Measurements from ENCODE around the gene IVNS1ABP. TPM values are rescaled to one million over a fixed set of nuclear protein-coding genes. Genes with fewer than 3 reads are reported as not detected.

Gene IVNS1ABP
- total RNA-seq, 2 experiments from 2014 or later, result 136 to 144 TPM

DNA sequence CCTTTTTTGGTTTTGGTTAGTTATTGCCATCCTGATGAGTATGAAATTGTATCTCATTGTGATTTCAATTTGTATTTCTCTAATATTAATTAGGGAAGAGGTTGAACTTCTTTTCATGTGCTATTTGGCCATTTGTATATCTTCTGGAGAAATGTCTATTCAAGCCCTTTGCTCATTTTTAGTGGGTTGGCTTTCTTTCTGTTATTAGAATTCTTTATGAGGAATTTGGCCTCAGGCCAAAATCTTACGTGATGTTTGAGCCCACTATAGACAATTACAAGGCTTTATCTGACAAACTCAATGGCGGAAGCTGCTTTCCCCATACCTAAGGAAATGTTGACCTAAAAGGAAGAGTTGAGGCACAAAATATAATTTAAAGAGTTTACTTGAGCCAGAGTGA is 32.9 kb downstream of the IVNS1ABP start:
- CTCF ChIA-PET, result interaction anchor here (0.7 kb wide), 1 partner anchor 8 kb away, joined by 3 read pairs; no protein-coding TSS in a partner anchor
- H3K4me1 Mint-ChIP-seq, result peaks cover 31% of the 10 kb centered on the region
- no peak overlapping the region for H3K27ac Mint-ChIP-seq
- H3K9me3 Mint-ChIP-seq, result peaks cover 2% of the 10 kb centered on the region
- POLR2A ChIA-PET, result no interaction called here
- no peaks in the 10 kb centered on the region for H3K27me3 Mint-ChIP-seq
- DNase-seq, result no peak
- H3K4me3 Mint-ChIP-seq, result no peak overlapping the region
- H3K36me3 Mint-ChIP-seq (ENCODE audit: low read depth), result peaks cover 12% of the 10 kb centered on the region

DNA sequence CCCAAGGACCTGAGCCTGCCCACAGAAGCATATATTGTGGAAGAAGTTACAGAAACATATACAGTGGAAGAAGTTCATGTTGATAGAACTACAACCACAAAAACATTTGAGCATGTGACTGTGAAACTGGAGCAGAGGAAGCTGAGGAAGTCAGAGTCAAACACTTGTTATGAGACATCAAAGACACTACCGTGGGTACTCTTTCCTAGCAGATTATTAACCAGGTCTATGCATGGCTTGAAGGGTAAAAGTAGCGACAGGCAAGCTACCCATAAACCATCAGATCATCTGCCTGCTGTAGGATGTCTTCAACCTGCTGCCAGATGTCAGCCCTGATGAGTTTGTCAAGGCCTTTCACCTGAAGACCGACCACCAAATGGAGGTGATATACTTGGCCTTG is 35.8 kb downstream of the IVNS1ABP start:
- CTCF ChIA-PET, result interaction anchor here (0.9 to 1.4 kb wide), 3 partner anchors 12 to 400 kb away, joined by 3 to 4 read pairs (median 4); no protein-coding TSS in a partner anchor
- no peaks in the 10 kb centered on the region for H3K27me3 Mint-ChIP-seq
- POLR2A ChIA-PET, result interaction anchor here (2.6 kb wide), 1 partner anchor 36 kb away, joined by 19 read pairs; the partner anchor contains the start of gene IVNS1ABP
- peaks cover 6% of the 10 kb centered on the region for H3K36me3 Mint-ChIP-seq (ENCODE audit: low read depth)
- H3K9me3 Mint-ChIP-seq, result peaks cover 2% of the 10 kb centered on the region
- H3K4me1 Mint-ChIP-seq, result peaks cover 20% of the 10 kb centered on the region
- no peak for DNase-seq
- H3K4me3 Mint-ChIP-seq, result no peak overlapping the region
- H3K27ac Mint-ChIP-seq, result peak overlapping the region; percentile 70

DNA sequence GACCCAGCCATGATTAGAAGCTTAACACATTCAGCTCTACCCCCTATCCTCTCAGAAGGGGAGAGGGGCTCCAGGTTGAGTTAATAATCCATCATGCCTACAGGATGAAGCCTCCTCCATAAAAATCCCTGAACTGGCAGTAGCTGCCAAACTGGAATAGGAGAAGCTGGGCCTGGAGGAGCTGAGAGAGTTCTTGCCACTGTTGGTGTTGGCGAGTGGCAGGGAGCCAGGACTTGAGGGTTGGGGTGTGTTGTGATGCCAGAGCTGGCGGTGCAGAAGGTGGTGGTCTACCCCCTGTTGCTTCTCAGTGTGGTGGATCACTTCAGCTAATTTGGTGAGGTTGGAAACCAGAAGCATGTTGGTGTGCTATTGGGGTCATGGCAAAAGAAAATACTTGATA is 36.5 kb downstream of the IVNS1ABP start:
- H3K36me3 Mint-ChIP-seq (ENCODE audit: low read depth), result peaks cover 6% of the 10 kb centered on the region
- POLR2A ChIA-PET, result interaction anchor here (2.6 kb wide), 1 partner anchor 36 kb away, joined by 19 read pairs; the partner anchor contains the start of gene IVNS1ABP
- no peak overlapping the region for H3K4me3 Mint-ChIP-seq
- no peak for DNase-seq
- CTCF ChIA-PET, result no interaction called here
- H3K9me3 Mint-ChIP-seq, result peaks cover 2% of the 10 kb centered on the region
- H3K27me3 Mint-ChIP-seq, result no peaks in the 10 kb centered on the region
- peaks cover 20% of the 10 kb centered on the region for H3K4me1 Mint-ChIP-seq
- no peak overlapping the region for H3K27ac Mint-ChIP-seq

DNA sequence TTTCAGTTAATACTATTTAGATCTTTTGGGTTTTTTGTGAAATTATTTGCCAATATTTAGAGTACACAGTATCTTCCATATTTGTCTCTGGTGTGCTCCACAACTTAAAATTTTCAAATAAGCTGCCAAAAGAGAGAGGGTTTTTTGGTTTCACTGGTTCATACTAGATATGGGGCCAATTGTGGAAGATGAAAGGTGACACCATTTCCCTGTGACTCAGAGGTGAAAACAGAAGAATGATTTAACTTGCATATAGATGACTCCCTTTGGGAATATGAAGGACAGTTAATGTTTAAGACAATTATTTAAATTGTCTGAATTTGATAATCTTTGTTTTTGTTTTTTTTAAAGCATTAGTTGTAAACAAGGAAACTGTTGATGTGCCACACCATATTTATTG is 37.5 kb downstream of the IVNS1ABP start:
- H3K9me3 Mint-ChIP-seq, result peaks cover 2% of the 10 kb centered on the region
- ChIA-PET POLR2A (no interaction called here), CTCF (no interaction called here)
- DNase-seq, result no peak
- H3K4me3 Mint-ChIP-seq, result no peak overlapping the region
- H3K36me3 Mint-ChIP-seq (ENCODE audit: low read depth), result peaks cover 6% of the 10 kb centered on the region
- peaks cover 16% of the 10 kb centered on the region for H3K4me1 Mint-ChIP-seq
- H3K27ac Mint-ChIP-seq, result no peak overlapping the region
- no peaks in the 10 kb centered on the region for H3K27me3 Mint-ChIP-seq

DNA sequence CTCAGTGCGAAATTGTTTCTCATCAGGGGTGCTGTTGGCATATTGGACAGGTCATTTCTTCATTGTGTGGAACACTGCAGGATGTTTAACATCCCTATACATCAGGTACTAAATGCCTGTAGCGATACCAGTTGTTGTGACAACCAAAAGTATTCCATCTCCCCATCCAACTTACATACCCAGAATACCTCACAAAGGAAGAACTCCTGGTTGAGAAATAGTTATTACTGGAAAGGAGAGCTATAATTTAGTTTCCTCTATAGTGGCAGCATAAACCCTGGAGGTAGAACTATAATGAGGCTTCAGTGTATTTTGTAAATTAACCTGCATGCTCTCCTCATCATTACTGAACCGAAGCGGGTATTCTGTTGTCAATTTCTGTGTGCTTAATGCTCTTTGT is 45.1 kb downstream of the IVNS1ABP start:
- CTCF ChIA-PET, result no interaction called here

DNA sequence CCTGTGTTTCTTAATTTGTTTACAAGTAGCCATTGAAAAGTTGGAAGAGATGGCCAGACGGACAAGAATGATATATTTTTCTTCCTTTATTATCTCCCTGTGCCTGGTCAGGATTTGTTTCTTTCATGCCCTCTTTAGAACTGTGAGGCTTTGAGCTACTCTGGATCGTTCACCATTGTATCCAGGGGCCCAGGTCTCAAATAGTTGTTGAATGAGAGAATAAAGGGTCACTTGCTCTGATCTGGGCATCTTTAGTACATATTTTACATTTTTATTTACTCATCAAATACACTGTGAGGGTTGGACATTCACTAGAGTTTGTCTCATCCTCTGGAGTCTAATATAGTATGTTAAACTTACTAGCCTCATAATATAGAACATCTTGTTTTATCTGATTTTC is 48.7 kb downstream of the IVNS1ABP start:
- no peak overlapping the region for H3K4me3 Mint-ChIP-seq
- H3K36me3 Mint-ChIP-seq (ENCODE audit: low read depth), result no peaks in the 10 kb centered on the region
- CTCF ChIA-PET, result interaction anchor here (1.0 to 1.8 kb wide), 2 partner anchors 9 to 13 kb away, joined by 4 read pairs; no protein-coding TSS in a partner anchor
- no peaks in the 10 kb centered on the region for H3K9me3 Mint-ChIP-seq
- H3K27ac Mint-ChIP-seq, result no peak overlapping the region
- no peaks in the 10 kb centered on the region for H3K27me3 Mint-ChIP-seq
- H3K4me1 Mint-ChIP-seq, result no peaks in the 10 kb centered on the region
- POLR2A ChIA-PET, result no interaction called here
- no peak for DNase-seq

More for the DNA sequence above, 45.1 kb downstream of the IVNS1ABP start:
- DNase-seq, result no peak
- H3K4me3 Mint-ChIP-seq, result no peak overlapping the region
- no peaks in the 10 kb centered on the region for H3K4me1 Mint-ChIP-seq
- no peaks in the 10 kb centered on the region for H3K27me3 Mint-ChIP-seq
- H3K36me3 Mint-ChIP-seq (ENCODE audit: low read depth), result no peaks in the 10 kb centered on the region
- no peaks in the 10 kb centered on the region for H3K9me3 Mint-ChIP-seq
- POLR2A ChIA-PET, result no interaction called here
- H3K27ac Mint-ChIP-seq, result no peak overlapping the region

DNA sequence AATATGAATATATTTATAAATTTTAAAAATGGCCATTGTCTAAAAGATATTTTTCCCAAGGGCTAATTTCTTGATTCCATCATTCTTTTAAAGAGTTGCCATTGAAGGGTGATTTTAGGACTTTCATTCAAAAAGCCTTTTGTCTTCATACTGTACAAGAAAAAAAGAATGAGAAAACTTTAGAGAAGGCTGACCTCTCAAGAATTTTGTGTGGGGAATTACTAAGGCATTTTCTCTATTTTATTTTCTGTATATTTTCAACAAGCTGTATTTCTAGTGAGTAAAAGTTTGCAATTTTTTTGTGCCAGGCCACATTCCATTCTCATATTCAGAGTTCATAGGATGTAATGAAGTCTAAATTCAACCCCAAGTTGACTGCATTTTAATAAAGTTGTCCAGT is 49.3 kb downstream of the IVNS1ABP start:
- Mint-ChIP-seq H3K4me1 (no peaks in the 10 kb centered on the region), H3K9me3 (no peaks in the 10 kb centered on the region), H3K4me3 (no peak overlapping the region), H3K27ac (no peak overlapping the region), H3K27me3 (no peaks in the 10 kb centered on the region), H3K36me3 (ENCODE audit: low read depth) (no peaks in the 10 kb centered on the region)
- ChIA-PET POLR2A (no interaction called here), CTCF (interaction anchor here (1.0 to 1.2 kb wide), 2 partner anchors 10 to 290 kb away, joined by 3 to 4 read pairs; no protein-coding TSS in a partner anchor)
- no peak for DNase-seq

DNA sequence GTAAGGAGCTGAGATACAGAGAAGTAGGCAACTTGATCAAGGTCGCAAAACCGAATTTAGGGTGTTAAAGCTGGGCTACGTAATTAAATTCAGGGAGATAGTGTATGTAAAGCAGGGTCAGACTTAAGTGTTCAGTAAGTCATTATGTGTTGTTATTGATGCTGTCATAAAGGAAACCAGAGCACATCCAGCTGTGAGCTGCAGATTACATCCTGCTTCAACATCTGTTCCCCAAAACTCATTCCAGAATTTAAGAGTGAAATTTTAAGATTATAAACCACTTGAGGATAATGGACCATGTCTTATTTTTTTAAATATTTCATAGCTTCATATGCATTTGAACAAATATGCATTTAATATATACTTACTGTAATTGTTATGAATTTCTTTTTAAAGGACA is 49.7 kb downstream of the IVNS1ABP start:
- H3K4me3 Mint-ChIP-seq, result no peak overlapping the region
- no peak overlapping the region for H3K27ac Mint-ChIP-seq
- no peaks in the 10 kb centered on the region for H3K4me1 Mint-ChIP-seq
- ChIA-PET POLR2A (no interaction called here), CTCF (interaction anchor here (1.1 to 1.2 kb wide), 2 partner anchors 97 to 291 kb away, joined by 3 read pairs; no protein-coding TSS in a partner anchor)
- no peaks in the 10 kb centered on the region for H3K36me3 Mint-ChIP-seq (ENCODE audit: low read depth)
- DNase-seq, result no peak
- no peaks in the 10 kb centered on the region for H3K9me3 Mint-ChIP-seq
- H3K27me3 Mint-ChIP-seq, result no peaks in the 10 kb centered on the region

DNA sequence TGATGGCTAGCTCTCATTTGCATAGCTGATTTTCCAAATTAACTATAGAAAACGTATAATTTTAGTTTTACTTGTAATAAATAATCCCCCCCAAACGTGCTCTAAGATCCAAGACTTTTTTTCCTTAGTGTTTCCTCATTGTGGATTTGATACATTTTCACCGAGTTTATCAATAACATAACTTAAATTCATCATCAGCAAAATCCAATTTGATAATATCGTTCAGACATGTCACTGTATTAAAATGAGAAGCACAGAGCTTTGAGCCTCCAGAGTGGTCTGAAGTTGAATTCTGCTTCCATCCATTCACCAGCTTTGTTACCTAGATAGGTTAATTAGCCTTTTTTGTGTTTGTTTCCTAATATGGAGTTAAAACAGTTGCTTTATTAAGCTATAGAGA is 51.7 kb downstream of the IVNS1ABP start:
- no peaks in the 10 kb centered on the region for H3K27me3 Mint-ChIP-seq
- H3K36me3 Mint-ChIP-seq (ENCODE audit: low read depth), result no peaks in the 10 kb centered on the region
- POLR2A ChIA-PET, result no interaction called here
- CTCF ChIA-PET, result interaction anchor here (0.6 kb wide), 1 partner anchor 143 kb away, joined by 3 read pairs; no protein-coding TSS in a partner anchor
- H3K4me1 Mint-ChIP-seq, result no peaks in the 10 kb centered on the region
- no peak overlapping the region for H3K4me3 Mint-ChIP-seq
- no peaks in the 10 kb centered on the region for H3K9me3 Mint-ChIP-seq
- no peak for DNase-seq
- no peak overlapping the region for H3K27ac Mint-ChIP-seq

DNA sequence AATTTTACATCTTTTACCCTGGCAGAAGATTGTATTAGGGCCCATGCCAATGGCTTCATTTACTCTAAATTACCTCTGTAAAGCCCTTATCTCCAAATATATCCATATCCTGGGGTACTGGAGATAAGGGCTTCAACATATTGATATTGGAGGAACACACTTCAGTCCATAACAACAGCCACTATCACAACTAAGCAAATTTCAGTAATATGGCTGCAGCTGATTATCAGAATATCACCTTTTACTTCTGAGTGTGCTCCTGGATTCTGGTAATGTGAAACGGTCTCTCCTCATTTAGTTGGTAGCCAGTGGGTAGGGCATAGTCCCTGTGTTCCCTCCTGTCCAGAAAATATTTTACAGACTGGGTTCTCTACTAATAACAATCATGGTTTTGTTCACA is 53.3 kb downstream of the IVNS1ABP start:
- H3K27me3 Mint-ChIP-seq, result no peaks in the 10 kb centered on the region
- H3K27ac Mint-ChIP-seq, result no peak overlapping the region
- no peak for DNase-seq
- H3K4me3 Mint-ChIP-seq, result no peak overlapping the region
- no peaks in the 10 kb centered on the region for H3K9me3 Mint-ChIP-seq
- CTCF ChIA-PET, result no interaction called here
- no peaks in the 10 kb centered on the region for H3K4me1 Mint-ChIP-seq
- H3K36me3 Mint-ChIP-seq (ENCODE audit: low read depth), result no peaks in the 10 kb centered on the region
- POLR2A ChIA-PET, result no interaction called here

DNA sequence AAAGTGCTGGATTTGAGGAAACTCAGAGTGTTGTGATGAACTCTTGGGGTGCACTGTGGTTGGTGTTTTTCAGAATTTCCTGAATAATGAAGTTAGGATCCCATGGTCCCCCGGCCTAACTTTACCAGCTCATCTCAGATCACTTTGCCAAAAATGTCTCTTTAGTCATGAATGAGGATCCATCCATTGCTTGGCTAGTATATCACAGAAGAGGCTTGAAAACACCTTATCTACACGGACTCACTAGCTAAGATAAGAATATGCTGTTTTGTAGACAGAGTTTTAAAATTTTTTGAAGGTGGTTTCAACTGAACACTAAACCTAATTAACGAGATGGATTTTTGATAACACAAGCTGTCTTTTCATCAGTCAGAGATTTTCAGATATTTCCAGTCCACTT is 53.8 kb downstream of the IVNS1ABP start:
- H3K9me3 Mint-ChIP-seq, result no peaks in the 10 kb centered on the region
- no peak for DNase-seq
- H3K27ac Mint-ChIP-seq, result no peak overlapping the region
- H3K36me3 Mint-ChIP-seq (ENCODE audit: low read depth), result no peaks in the 10 kb centered on the region
- ChIA-PET CTCF (no interaction called here), POLR2A (no interaction called here)
- no peaks in the 10 kb centered on the region for H3K27me3 Mint-ChIP-seq
- no peak overlapping the region for H3K4me3 Mint-ChIP-seq
- peaks cover 2% of the 10 kb centered on the region for H3K4me1 Mint-ChIP-seq

DNA sequence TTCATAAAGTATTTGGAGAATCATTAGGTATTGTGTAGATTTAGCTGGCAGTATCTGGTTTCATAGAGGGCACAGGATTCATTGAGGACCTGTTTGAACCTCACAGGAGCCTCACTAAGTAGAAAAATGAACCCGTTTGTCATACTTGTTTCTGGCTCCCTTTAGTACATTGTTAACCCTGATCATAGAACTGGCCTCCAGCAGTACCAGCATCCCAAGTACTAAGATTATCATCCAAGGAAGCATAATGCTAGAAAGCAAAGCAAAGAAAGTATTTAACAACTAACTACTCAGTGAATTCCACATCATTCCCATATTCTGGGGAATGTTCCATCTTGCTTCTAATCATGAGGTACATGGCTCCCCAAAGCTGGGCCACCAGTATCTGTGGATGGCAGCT is 54.9 kb downstream of the IVNS1ABP start:
- Mint-ChIP-seq H3K36me3 (ENCODE audit: low read depth) (no peaks in the 10 kb centered on the region), H3K4me3 (no peak overlapping the region), H3K4me1 (peaks cover 7% of the 10 kb centered on the region), H3K27ac (no peak overlapping the region), H3K9me3 (no peaks in the 10 kb centered on the region), H3K27me3 (no peaks in the 10 kb centered on the region)
- ChIA-PET CTCF (no interaction called here), POLR2A (no interaction called here)
- no peak for DNase-seq

DNA sequence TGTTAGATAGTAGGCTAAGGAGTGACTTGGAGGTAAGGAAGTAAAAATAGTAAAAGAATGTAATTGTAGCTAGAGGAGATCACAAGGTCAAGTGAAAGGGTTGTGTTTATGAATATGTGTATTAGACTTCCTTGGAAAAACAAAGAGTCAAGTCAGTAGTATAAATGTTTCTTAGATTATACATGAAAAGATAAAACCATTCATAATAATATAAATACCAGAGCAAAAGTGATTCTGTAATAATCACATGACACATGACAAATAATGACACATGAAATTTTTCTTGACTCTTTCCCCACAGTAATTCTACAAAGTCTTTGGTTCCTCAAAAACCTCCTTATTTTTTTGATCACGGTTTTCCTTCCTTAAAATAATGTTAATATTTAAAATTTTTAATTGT is 56.4 kb downstream of the IVNS1ABP start:
- CTCF ChIA-PET, result no interaction called here

DNA sequence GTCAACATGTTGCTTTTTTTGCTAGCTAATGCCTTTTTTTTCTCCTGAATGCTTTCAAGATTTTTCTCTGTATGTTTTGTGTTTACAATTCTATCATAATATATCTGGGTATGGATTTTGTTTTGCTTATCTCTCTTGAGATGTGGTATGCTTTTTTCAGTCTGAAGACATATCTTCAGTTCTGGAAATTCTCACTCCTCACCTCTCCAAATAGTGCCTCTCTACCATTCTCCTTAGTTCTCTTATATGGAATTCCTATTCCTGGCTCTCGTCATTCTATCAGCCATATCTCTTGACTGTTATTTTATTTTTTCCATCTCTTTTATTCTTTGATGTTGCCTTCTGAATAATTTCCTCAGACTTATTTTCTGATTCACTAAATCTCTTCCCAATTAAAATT is 58.4 kb downstream of the IVNS1ABP start:
- Mint-ChIP-seq H3K27ac (no peak overlapping the region), H3K36me3 (ENCODE audit: low read depth) (no peaks in the 10 kb centered on the region), H3K27me3 (no peaks in the 10 kb centered on the region), H3K4me1 (peaks cover 11% of the 10 kb centered on the region), H3K4me3 (no peak overlapping the region), H3K9me3 (no peaks in the 10 kb centered on the region)
- ChIA-PET POLR2A (no interaction called here), CTCF (no interaction called here)
- no peak for DNase-seq

More for the DNA sequence above, 56.4 kb downstream of the IVNS1ABP start:
- H3K36me3 Mint-ChIP-seq (ENCODE audit: low read depth), result no peaks in the 10 kb centered on the region
- H3K4me3 Mint-ChIP-seq, result no peak overlapping the region
- H3K27ac Mint-ChIP-seq, result no peak overlapping the region
- H3K9me3 Mint-ChIP-seq, result no peaks in the 10 kb centered on the region
- no peak for DNase-seq
- POLR2A ChIA-PET, result no interaction called here
- peaks cover 11% of the 10 kb centered on the region for H3K4me1 Mint-ChIP-seq
- H3K27me3 Mint-ChIP-seq, result no peaks in the 10 kb centered on the region

DNA sequence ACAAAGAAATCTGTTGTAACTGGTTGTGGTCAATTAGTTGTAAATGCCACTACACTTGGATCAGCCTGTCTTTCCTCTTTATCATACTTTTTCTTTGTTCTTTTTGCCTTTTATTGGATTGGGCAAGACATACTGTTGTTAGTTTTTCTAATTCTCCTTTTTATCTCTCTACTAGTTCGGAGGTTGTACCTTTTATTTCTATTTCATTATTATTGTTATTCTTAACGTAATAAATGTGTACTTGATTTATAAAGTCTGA is 59.2 kb downstream of the IVNS1ABP start:
- ChIA-PET POLR2A (no interaction called here), CTCF (no interaction called here)
- H3K4me1 Mint-ChIP-seq, result peaks cover 11% of the 10 kb centered on the region

More for the DNA sequence above, 59.2 kb downstream of the IVNS1ABP start:
- Mint-ChIP-seq H3K4me3 (peak overlapping the region; percentile 66), H3K9me3 (no peaks in the 10 kb centered on the region), H3K36me3 (ENCODE audit: low read depth) (no peaks in the 10 kb centered on the region), H3K27ac (peak overlapping the region; percentile 47), H3K27me3 (no peaks in the 10 kb centered on the region)
- DNase-seq, result no peak
